MM.1S (cell line): ENCODE measurements around the gene VENTX.

Source experiments
- DNase-seq: peaks from one replicate; pipeline ENCODE4 v3.0.0-alpha.2; 2015
- H2AFZ ChIP-seq: fragments of 300-600 bp; sonication (generic); 2 replicates; pipeline ENCODE4 v1.6.0; 2016; ENCODE audit warnings: antibody characterized with exemption, low read length
- H3F3A ChIP-seq: fragments of 300-600 bp; sonication (generic); 2 replicates; pipeline ENCODE4 v1.6.1; 2016; ENCODE audit warnings: mild to moderate bottlenecking, antibody characterized with exemption, low read length, moderate library complexity, mixed read lengths; ENCODE audit not compliant: insufficient read depth
- H3K27ac ChIP-seq: fragments of 300-600 bp; sonication (generic); 2 replicates; pipeline ENCODE4 v1.5.1; 2016; ENCODE audit warnings: mild to moderate bottlenecking, low read length
- H3K27me3 ChIP-seq: fragments of 300-600 bp; sonication (generic); replicated peaks from 2 replicates; pipeline ENCODE4 v1.6.0; 2016; ENCODE audit warnings: low read length; ENCODE audit not compliant: insufficient read depth
- H3K36me3 ChIP-seq: fragments of 300-600 bp; sonication (generic); replicated peaks from 2 replicates; pipeline ENCODE4 v1.6.1; 2016; ENCODE audit warnings: mild to moderate bottlenecking, low read length, mixed read lengths; ENCODE audit not compliant: insufficient read depth
- H3K4me1 ChIP-seq: fragments of 300-600 bp; sonication (generic); 2 replicates; pipeline ENCODE4 v1.6.1; 2016; ENCODE audit warnings: low read length, mixed read lengths
- H3K4me2 ChIP-seq: fragments of 300-600 bp; sonication (generic); 2 replicates; pipeline ENCODE4 v1.6.0; 2016; ENCODE audit warnings: low read depth, low read length
- H3K4me3 ChIP-seq: fragments of 300-600 bp; sonication (generic); 2 replicates; pipeline ENCODE4 v1.5.1; 2016; ENCODE audit warnings: low read length, mixed read lengths
- H3K79me2 ChIP-seq: fragments of 300-600 bp; sonication (generic); 2 replicates; pipeline ENCODE4 v1.6.1; 2016; ENCODE audit warnings: mixed run types, low read length, mixed read lengths
- H3K9ac ChIP-seq: fragments of 300-600 bp; sonication (generic); 2 replicates; pipeline ENCODE4 v1.6.1; 2016; ENCODE audit warnings: low read length, mixed read lengths
- H3K9me2 ChIP-seq: fragments of 300-600 bp; sonication (generic); replicated peaks from 2 replicates; pipeline ENCODE4 v1.6.1; 2016; ENCODE audit warnings: mild to moderate bottlenecking, low read length, mixed read lengths; ENCODE audit not compliant: insufficient read depth
- H3K9me3 ChIP-seq: fragments of 300-600 bp; sonication (generic); replicated peaks from 2 replicates; pipeline ENCODE4 v1.6.1; 2016; ENCODE audit warnings: mild to moderate bottlenecking, low read length, mixed read lengths; ENCODE audit not compliant: insufficient read depth
- H4K20me1 ChIP-seq: fragments of 300-600 bp; sonication (generic); 2 replicates; pipeline ENCODE4 v1.6.1; 2016; ENCODE audit warnings: mild to moderate bottlenecking, low read length, moderate library complexity, mixed read lengths; ENCODE audit not compliant: insufficient read depth
- EZH2 ChIP-seq: fragments of 300-600 bp; sonication (generic); optimal IDR thresholded peaks from 2 replicates; pipeline ENCODE3; 2017; ENCODE audit warnings: low read depth, mild to moderate bottlenecking, antibody characterized with exemption, low read length, mixed read lengths
- EZH2phosphoT487 ChIP-seq: fragments of 300-600 bp; sonication (generic); IDR thresholded peaks from 2 replicates; pipeline ENCODE4 v1.6.1; 2018; ENCODE audit warnings: antibody characterized with exemption, low read length
- TF ChIP-seq, protein P1 (sequence below): fragments of 300-600 bp; sonication (generic); IDR thresholded peaks from 2 replicates; pipeline ENCODE4 v1.5.1; 2016; ENCODE audit warnings: antibody characterized with exemption, low read length, mixed read lengths

VENTX gene

DNA sequence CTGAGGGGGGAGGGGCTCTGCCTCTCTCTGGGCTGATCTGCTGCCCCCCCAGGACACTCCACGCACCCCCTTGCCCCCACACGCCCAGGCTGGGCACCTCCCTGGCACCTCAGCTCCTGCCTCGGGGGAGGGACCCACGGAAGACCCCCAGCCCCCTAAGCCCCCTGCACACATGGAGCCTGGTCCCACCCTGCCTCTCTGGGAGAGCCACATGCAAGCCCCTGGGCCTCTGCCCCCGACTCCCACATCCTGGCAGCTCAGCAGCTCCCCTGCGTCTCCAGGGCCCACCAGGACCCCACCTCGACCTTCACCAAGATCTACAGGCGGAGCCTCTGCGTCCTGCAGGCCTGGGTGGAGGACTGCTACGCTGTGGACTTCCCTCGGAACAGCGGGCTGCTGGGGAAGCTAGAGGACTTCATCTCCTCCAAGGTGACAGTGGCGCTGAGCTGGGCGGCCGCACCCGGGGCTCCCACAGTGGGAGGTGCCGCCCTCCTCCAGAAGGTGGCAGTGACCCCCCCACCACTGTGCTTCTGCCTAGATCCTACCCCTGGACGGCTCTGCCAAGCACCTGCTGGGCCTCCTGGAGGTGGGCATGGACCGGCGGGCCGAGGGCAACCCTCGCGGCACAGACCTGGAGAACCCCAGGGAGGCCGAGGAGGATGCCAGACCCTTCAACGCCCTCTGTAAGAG is 26.4 kb upstream of the VENTX start:
- Histone ChIP-seq H4K20me1 (no peaks in the 10 kb centered on the region), H3F3A (no peaks in the 10 kb centered on the region)

DNA sequence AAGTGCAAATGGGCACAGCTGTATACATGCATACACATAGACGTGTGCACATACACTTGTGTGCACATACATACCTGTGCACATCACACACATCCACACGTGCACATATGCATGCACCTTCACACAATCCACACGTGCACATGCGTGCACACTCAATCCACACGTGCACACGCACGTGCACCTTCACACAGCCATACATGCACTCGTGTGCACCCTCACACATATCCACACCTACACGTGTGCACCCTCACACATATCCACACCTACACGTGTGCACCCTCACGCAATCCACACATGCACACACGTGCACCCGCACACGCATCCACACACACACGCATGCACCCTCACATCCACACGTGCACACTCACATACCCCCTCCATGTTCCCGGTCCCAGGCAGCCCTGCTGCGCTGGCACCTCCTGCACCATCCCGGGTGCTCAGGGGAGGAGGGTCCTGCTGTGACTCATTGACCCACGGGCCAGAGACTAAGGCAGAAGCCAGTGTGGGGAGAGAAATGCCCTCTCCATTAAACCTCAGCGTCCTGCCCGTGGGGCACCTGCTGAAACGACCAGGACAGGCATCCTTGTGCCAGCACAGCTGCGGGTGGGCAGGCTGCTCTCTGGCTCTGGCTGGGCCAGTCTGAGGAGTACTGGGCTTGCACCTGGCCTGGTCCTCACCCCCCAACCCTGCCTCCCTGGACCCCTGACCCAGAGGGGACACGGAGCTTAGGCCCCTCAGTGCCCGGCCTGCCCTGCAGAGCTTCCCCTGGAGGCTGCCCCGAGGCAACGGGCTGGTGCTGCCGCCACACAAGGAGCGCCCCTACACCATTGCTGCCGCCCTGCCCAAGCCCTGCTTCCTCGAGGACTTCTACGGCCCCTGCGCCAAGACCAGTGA is 25.4 kb upstream of the VENTX start:
- TF ChIP-seq, protein P1, sequence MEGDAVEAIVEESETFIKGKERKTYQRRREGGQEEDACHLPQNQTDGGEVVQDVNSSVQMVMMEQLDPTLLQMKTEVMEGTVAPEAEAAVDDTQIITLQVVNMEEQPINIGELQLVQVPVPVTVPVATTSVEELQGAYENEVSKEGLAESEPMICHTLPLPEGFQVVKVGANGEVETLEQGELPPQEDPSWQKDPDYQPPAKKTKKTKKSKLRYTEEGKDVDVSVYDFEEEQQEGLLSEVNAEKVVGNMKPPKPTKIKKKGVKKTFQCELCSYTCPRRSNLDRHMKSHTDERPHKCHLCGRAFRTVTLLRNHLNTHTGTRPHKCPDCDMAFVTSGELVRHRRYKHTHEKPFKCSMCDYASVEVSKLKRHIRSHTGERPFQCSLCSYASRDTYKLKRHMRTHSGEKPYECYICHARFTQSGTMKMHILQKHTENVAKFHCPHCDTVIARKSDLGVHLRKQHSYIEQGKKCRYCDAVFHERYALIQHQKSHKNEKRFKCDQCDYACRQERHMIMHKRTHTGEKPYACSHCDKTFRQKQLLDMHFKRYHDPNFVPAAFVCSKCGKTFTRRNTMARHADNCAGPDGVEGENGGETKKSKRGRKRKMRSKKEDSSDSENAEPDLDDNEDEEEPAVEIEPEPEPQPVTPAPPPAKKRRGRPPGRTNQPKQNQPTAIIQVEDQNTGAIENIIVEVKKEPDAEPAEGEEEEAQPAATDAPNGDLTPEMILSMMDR = no peak
- TF ChIP-seq EZH2phosphoT487 = no peak
- no peak for TF ChIP-seq EZH2
- peaks cover 29% of the 10 kb centered on the region for H3K27me3 ChIP-seq
- no peaks in the 10 kb centered on the region for H3K36me3 ChIP-seq
- no peak overlapping the region for H2AFZ ChIP-seq
- H3K9ac ChIP-seq = no peak overlapping the region
- H3K79me2 ChIP-seq = no peaks in the 10 kb centered on the region
- H4K20me1 ChIP-seq = no peaks in the 10 kb centered on the region
- H3F3A ChIP-seq = no peaks in the 10 kb centered on the region
- H3K9me3 ChIP-seq = no peaks in the 10 kb centered on the region
- H3K27ac ChIP-seq = no peak overlapping the region
- no peaks in the 10 kb centered on the region for H3K4me1 ChIP-seq
- H3K4me3 ChIP-seq = no peak overlapping the region
- no peaks in the 10 kb centered on the region for H3K9me2 ChIP-seq
- no peak for DNase-seq
- no peak overlapping the region for H3K4me2 ChIP-seq

More for the DNA sequence above, 26.4 kb upstream of the VENTX start:
- Histone ChIP-seq H3K4me1 (no peaks in the 10 kb centered on the region), H3K4me3 (no peak overlapping the region), H3K9me3 (no peaks in the 10 kb centered on the region), H3K4me2 (no peak overlapping the region), H2AFZ (no peak overlapping the region), H3K27ac (no peak overlapping the region), H3K9ac (no peak overlapping the region), H3K9me2 (no peaks in the 10 kb centered on the region), H3K79me2 (no peaks in the 10 kb centered on the region), H3K36me3 (no peaks in the 10 kb centered on the region), H3K27me3 (peaks cover 32% of the 10 kb centered on the region)
- no peak for DNase-seq
- TF ChIP-seq EZH2 = no peak

DNA sequence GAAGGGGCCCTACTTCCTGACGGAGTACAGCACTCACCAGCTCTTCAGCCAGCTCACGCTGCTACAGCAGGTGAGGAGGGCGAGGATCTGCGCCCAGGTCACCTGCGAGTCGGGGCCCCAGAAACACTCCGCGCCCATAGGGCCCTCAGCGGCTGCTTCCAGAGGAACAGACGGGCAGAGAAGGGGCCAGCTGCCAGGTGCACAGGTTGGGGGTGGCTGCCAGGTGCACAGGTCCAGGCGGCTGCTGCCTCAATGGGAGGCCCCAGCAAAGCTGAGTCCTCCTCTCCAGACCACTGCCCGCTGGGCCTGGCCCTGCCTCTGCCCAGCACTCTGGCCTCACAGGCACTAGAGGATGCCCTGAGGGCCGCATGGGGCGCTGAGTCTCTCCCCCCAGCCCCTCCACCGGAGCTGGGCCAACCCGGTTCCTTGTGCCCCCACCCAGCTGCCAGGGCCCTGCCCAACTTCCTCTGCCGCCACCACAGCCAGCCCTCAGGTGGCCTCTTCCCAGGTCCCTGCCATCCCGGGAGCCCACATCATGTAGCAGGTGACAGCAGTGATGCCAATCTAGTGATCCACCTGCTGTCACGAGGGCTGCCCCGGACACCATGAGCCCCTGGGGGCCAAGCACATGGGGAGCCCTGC is 24.7 kb upstream of the VENTX start:
- H2AFZ ChIP-seq = no peak overlapping the region
- no peaks in the 10 kb centered on the region for H3K36me3 ChIP-seq
- H3K4me1 ChIP-seq = no peaks in the 10 kb centered on the region
- H3K4me3 ChIP-seq = no peak overlapping the region
- no peaks in the 10 kb centered on the region for H3K9me2 ChIP-seq
- no peak overlapping the region for H3K9ac ChIP-seq
- peaks cover 28% of the 10 kb centered on the region for H3K27me3 ChIP-seq
- H4K20me1 ChIP-seq = no peaks in the 10 kb centered on the region
- no peak overlapping the region for H3K27ac ChIP-seq
- H3K4me2 ChIP-seq = no peak overlapping the region
- no peak for DNase-seq
- no peaks in the 10 kb centered on the region for H3K9me3 ChIP-seq
- TF ChIP-seq EZH2 (no peak), EZH2phosphoT487 (no peak)
- TF ChIP-seq, protein P1 = no peak
- H3K79me2 ChIP-seq = no peaks in the 10 kb centered on the region
- no peaks in the 10 kb centered on the region for H3F3A ChIP-seq
